ENCODE measurements around the gene TMLHE. TPM values are rescaled to one million over a fixed set of nuclear protein-coding genes. Genes with fewer than 3 reads are reported as not detected.

Gene TMLHE
- total and polyA plus RNA-seq, 2 of the 13 experiments (the other 11 are each of a cell fraction or from before 2014, with no cell fraction given), result 12.5 to 14.2 TPM

DNA sequence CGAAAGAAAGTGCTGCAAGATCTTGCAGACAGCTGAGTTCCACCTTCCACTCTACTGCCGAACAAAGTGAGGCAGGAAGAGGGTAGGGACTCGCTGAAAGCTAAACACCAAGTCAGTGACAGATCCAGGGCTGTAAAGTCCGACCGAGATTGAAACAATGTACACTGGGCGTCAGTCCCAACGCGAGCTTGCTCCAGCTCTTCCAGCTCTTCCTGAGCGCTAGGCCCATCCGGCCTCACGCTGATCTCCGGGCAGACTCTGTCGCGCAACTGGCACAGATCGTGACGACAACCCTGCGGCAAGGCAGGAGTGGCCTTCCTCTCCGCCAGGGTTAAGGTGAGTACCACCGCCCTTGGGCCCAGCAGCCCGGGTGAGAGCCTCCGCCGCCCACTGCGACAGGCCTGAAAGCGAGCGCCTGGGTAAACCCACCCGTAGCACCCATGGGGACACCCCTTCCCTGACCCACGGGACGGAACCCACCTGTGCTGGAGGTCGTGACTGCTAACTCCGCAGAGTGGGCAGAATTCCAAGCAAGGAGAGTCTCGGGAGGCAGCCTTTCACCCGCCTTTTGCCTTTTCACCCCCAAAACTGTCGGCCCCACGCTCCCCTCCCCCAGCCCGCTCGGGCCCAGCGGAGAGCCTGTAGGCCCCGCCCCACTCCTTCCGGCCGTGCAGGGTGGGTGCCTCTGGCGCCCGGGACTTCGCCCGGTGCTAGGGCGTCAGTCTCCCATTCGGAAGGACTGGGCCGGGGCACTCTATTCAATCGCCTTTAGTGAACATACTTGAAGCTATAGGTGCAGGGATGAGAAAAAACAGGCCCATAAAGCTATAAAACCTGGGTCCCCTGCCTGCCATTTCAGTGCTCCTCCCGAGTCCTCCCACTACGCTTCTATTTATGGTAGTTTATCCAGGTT is at the start of gene TMLHE, which contains the start of gene SPRY3 (continued):
- TF ChIP-seq ZNF337 (CRISPR knock-in tag; IDR thresholded peaks at IDR 0.05; ENCODE audit: borderline replicate concordance, low read depth) (no peak), ZNF780A (CRISPR knock-in tag; IDR thresholded peaks at IDR 0.05) (no peak), SALL2 (CRISPR knock-in tag; IDR thresholded peaks at IDR 0.05) (no peak), ZNF264 (CRISPR knock-in tag; IDR thresholded peaks at IDR 0.05) (no peak), ZNF350 (CRISPR knock-in tag; IDR thresholded peaks at IDR 0.05; ENCODE audit: borderline replicate concordance, low read depth) (no peak; the same call in 1 of the 2 replicates), ZNF749 (CRISPR knock-in tag; IDR thresholded peaks at IDR 0.05; ENCODE audit: borderline replicate concordance) (0 out of 2 replicates have a peak, but pooled peaks have one; percentile 52), ZNF460 (CRISPR knock-in tag; IDR thresholded peaks at IDR 0.05; ENCODE audit: borderline replicate concordance) (no peak), ZIK1 (CRISPR knock-in tag; IDR thresholded peaks at IDR 0.05; ENCODE audit: borderline replicate concordance, low read depth) (no peak), KDM5B (CRISPR knock-in tag; IDR thresholded peaks at IDR 0.05; ENCODE audit: borderline replicate concordance) (peak; percentile 42; the same call in 1 of the 2 replicates), RFXAP (CRISPR knock-in tag; IDR thresholded peaks at IDR 0.05; ENCODE audit: borderline replicate concordance) (no peak), ETV6 (CRISPR knock-in tag; conservative IDR thresholded peaks at IDR 0.05) (no peak)
- TF ChIP-seq, protein P1, sequence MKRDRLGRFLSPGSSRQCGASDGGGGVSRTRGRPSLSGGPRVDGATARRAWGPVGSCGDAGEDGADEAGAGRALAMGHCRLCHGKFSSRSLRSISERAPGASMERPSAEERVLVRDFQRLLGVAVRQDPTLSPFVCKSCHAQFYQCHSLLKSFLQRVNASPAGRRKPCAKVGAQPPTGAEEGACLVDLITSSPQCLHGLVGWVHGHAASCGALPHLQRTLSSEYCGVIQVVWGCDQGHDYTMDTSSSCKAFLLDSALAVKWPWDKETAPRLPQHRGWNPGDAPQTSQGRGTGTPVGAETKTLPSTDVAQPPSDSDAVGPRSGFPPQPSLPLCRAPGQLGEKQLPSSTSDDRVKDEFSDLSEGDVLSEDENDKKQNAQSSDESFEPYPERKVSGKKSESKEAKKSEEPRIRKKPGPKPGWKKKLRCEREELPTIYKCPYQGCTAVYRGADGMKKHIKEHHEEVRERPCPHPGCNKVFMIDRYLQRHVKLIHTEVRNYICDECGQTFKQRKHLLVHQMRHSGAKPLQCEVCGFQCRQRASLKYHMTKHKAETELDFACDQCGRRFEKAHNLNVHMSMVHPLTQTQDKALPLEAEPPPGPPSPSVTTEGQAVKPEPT (CRISPR knock-in tag; IDR thresholded peaks at IDR 0.05; ENCODE audit: low read depth), result no peak
- TF ChIP-seq, protein P2, sequence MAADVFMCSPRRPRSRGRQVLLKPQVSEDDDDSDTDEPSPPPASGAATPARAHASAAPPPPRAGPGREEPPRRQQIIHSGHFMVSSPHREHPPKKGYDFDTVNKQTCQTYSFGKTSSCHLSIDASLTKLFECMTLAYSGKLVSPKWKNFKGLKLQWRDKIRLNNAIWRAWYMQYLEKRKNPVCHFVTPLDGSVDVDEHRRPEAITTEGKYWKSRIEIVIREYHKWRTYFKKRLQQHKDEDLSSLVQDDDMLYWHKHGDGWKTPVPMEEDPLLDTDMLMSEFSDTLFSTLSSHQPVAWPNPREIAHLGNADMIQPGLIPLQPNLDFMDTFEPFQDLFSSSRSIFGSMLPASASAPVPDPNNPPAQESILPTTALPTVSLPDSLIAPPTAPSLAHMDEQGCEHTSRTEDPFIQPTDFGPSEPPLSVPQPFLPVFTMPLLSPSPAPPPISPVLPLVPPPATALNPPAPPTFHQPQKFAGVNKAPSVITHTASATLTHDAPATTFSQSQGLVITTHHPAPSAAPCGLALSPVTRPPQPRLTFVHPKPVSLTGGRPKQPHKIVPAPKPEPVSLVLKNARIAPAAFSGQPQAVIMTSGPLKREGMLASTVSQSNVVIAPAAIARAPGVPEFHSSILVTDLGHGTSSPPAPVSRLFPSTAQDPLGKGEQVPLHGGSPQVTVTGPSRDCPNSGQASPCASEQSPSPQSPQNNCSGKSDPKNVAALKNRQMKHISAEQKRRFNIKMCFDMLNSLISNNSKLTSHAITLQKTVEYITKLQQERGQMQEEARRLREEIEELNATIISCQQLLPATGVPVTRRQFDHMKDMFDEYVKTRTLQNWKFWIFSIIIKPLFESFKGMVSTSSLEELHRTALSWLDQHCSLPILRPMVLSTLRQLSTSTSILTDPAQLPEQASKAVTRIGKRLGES (CRISPR knock-in tag; IDR thresholded peaks at IDR 0.05; ENCODE audit: borderline replicate concordance), result no peak
- TF ChIP-seq, protein P3, sequence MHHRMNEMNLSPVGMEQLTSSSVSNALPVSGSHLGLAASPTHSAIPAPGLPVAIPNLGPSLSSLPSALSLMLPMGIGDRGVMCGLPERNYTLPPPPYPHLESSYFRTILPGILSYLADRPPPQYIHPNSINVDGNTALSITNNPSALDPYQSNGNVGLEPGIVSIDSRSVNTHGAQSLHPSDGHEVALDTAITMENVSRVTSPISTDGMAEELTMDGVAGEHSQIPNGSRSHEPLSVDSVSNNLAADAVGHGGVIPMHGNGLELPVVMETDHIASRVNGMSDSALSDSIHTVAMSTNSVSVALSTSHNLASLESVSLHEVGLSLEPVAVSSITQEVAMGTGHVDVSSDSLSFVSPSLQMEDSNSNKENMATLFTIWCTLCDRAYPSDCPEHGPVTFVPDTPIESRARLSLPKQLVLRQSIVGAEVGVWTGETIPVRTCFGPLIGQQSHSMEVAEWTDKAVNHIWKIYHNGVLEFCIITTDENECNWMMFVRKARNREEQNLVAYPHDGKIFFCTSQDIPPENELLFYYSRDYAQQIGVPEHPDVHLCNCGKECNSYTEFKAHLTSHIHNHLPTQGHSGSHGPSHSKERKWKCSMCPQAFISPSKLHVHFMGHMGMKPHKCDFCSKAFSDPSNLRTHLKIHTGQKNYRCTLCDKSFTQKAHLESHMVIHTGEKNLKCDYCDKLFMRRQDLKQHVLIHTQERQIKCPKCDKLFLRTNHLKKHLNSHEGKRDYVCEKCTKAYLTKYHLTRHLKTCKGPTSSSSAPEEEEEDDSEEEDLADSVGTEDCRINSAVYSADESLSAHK (CRISPR knock-in tag; IDR thresholded peaks at IDR 0.05; ENCODE audit: borderline replicate concordance), result no peak
- TF ChIP-seq, protein P4, sequence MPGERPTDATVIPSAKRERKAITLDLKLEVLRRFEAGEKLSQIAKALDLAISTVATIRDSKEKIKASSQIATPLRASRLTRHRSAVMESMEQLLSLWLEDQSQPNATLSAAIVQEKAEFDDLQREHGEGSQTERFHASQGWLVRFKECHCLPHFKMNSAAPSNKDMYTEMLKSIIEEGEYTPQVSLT (CRISPR knock-in tag; IDR thresholded peaks at IDR 0.05; ENCODE audit: borderline replicate concordance, low read depth), result no peak
- TF ChIP-seq, protein P5, sequence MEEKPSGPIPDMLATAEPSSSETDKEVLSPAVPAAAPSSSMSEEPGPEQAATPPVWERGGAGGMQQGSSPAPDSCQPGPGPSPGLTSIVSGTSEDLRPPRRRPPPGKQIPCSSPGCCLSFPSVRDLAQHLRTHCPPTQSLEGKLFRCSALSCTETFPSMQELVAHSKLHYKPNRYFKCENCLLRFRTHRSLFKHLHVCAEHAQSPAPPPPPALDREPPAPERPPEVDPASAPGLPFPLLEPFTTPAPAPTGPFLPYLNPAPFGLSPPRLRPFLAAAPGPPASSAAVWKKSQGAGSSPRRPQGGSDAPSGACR (CRISPR knock-in tag; IDR thresholded peaks at IDR 0.05), result no peak
- TF ChIP-seq, protein P6, sequence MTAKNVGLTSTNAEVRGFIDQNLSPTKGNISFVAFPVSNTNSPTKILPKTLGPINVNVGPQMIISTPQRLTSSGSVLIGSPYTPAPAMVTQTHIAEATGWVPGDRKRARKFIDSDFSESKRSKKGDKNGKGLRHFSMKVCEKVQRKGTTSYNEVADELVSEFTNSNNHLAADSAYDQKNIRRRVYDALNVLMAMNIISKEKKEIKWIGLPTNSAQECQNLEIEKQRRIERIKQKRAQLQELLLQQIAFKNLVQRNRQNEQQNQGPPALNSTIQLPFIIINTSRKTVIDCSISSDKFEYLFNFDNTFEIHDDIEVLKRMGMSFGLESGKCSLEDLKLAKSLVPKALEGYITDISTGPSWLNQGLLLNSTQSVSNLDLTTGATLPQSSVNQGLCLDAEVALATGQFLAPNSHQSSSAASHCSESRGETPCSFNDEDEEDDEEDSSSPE (CRISPR knock-in tag; IDR thresholded peaks at IDR 0.05), result no peak
